Measurements from ENCODE around the gene PRSS33.

The PRSS33 gene

GRCh38 chr16:2819939-2820835, 32.8 kb upstream of the PRSS33 start:
- no peak for DNase-seq

- no peak for DNase-seq
Measured at GRCh38 chr16:2819179-2819938, 32.0 kb upstream of the PRSS33 start.

- no peak for DNase-seq
Measured at GRCh38 chr16:2818272-2818876, 31.0 kb upstream of the PRSS33 start.

DNA sequence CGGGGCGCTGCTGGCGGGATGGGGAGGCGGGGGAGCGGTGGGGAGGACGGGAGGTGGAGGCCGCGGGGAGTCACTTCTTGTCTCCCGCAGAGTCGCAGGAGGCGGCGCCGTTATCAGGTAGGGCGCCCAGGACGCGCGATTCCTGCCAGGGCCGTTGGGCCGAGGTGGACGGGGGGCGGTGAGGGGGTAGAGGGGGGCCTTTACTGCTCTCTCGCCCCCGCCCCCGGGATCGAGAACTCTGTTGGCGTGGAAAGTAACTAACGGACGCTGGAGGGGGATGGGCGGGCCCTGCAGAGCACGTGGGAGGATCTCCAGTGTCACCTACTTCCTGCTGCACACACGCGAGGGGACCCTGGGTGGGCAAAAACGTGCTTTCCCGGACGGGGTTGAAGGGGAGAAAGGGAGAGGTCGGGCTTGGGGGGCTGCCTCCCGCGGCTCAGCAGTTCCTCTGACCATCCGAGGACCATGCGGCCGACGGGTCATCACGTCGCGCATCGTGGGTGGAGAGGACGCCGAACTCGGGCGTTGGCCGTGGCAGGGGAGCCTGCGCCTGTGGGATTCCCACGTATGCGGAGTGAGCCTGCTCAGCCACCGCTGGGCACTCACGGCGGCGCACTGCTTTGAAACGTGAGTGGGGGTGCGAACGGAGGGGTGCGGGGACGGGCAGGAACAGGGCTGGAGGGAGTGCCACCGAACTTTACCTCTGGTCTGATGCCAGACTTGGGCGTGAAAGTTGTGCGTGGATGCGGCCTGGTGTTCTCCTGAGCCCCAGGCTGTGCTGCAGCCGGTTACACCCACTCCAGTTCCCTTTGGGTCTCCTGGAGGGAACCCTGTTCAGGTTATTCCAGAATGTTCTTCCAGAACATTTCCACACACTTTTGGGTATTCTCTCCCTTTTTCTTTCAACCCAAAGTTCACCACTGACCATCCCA, 30.2 kb upstream of the PRSS33 start:
- DNase-seq = no peak

DNA sequence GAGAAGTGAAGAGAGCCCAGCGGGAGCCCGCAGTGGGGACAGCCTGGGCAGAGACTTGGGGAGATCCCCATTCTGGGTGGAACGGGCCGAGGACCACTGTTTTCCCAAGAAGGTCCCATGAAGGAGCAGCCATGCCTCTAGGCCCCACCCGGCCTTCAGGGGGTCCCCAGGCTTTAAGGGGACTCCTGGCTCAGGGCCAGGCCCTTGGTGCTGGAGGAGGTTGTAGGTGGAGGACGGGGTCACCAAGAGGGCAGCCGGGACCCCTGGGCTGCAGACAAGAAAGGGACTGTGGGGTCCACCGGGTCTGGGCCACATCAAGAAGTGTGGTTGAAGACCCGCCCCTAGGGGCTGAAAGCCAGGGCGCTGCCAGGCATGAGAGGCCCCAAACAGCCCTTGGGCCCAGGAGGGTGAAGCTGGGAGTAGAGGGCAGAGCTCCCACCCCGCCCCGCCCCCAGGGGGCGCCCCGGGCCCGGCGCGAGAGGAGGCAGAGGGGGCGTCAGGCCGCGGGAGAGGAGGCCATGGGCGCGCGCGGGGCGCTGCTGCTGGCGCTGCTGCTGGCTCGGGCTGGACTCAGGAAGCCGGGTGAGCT, 29.5 kb upstream of the PRSS33 start, which contains the start of gene PRSS21:
PRSS21 (plus strand) TSS at position 487 of the 589 bp plus-strand sequence; CDS start at position 519, 32 bp downstream.
- no peak for DNase-seq

GRCh38 chr16:2815299-2815771, 28.0 kb upstream of the PRSS33 start:
- DNase-seq = no peak

DNA sequence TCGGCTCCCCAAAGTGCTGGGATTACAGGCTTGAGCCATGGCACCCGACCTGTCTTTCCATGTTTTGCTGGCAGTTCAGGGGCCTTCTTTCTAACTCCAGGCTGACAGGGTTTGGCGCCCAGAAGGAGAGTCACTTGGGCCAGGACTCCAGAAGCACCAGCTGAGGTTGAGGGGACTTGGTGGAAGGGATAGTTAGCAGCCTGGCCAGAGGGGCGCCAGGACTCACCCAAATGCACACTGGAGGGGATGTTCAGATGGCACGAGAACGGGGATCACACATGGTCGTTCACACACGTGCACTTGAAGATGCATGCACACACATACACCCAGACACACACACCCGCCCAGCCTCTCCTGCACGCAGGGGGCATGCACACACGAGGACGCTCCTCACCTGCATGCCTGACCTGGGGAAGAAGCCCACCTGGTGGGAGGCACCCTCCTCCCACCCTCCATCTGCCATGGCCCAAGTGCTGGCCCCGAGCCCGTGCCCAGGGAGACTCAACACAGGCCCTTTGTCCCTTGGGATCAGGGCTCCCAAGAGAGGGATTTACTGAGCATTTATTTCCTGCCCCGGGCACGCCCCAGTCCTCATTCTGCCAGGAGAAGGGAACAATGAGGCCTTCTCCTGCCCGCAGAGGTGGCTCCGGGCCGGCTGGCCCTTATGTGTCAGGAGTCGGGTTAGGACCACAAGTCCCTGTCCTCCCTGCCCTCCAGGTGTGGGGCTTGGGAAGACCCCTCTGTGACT, 27.4 kb upstream of the PRSS33 start:
- DNase-seq = no peak

DNA sequence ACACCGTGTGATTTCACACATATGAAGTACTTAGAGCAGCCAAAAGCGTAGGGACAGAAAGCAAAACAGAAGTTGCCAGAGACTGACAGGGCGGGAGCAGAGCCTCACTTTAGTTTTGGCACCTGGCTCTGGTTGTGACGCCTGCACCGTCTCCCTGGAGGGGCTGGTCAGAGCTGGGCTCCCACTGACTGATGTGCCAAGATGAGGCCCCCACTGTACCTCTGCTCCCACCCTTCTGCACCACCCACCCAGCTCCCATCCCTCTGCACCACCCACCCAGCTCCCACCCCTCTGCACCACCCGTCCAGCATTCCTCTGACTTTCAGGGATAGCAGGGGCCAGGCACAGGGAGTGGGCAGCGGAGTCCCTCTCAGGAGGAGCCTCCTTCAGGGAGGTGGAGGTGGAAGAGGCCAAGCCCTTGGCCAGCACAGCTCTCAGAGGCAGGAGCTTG, 26.4 kb upstream of the PRSS33 start:
- no peak for DNase-seq

- no peak for DNase-seq
Measured at GRCh38 chr16:2811703-2812471, 24.5 kb upstream of the PRSS33 start.

- no peak for DNase-seq
Measured at GRCh38 chr16:2810651-2811050, 23.3 kb upstream of the PRSS33 start.

DNA sequence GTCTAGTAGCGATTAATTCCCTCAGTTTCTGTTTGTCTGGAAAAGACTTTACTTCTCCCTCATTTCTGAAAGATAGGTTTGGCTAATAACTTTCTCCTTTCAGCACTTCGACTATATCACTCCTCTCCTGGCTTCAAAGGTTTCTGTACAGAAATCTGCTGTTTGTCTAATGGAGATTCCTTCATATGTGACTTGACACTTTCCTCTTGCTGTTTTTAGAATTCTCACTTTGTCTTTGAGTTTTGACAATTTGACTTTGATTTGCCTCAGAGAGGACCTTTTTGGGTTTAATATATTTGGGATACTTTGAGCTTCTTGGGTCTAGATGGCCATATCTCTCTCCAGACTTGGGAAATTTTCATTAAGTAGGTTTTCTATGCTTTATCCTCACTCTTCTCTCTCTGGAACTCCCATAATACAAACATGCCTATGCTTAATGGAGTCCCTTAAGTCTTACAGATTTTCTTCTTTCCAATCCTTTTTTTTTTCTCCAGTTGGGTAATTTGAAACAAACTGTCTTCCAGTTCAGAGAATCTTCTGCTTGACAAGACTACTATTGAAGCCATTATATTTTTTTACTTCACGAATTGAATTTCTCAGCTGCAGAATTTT, 21.9 kb upstream of the PRSS33 start:
- no peak for DNase-seq

DNA sequence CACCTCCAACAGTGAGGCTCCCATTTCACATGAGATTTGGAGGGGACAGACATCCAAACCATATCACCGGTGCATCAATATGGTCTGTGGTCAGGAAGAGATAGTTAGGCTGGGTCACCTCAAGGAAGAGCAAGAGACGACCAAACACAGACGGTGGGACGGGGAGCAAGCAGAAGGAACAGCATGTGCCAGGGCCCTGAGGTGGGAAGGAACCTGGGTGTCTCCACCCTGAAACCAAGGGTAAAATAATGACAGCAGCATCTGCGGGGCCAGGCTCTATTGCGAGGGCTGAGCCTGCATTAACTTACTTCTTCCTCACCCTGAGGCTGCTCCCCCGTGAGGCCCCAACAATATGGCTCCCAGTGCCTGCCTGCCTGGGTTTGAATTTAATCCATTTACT, 20.8 kb upstream of the PRSS33 start:
- no peak for DNase-seq

DNA sequence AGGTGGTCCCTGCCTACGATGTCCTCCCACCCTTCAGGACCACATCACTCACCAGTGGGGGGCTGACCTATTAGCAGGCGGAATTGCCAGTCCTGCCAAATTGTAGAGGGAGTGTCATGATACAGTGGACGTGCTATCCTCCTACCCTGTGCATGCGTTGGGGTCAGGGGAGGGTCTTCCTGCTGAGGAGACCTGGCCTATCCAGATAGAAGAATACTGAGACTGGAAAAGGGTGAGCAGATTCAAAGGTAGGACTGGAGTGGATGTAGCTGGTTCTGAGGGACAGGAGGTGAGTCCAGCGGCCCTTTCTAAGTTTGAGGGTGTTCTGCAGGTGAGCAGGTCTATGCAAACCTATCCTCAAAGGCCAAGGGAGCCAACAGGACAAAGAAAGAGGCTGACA, 18.9 kb upstream of the PRSS33 start:
- no peak for DNase-seq

DNA sequence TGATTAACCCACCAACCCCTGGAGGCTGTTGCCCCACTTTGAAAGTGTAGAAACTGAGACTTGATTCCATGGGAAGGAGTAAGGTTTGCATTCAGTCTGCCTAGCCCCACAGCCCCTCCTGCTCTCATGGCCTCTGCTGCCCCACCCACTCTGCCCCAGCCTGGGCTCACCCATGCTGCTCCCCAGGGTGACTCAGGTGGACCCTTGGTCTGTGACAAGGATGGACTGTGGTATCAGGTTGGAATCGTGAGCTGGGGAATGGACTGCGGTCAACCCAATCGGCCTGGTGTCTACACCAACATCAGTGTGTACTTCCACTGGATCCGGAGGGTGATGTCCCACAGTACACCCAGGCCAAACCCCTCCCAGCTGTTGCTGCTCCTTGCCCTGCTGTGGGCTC, 17.4 kb upstream of the PRSS33 start:
- no peak for DNase-seq

DNA sequence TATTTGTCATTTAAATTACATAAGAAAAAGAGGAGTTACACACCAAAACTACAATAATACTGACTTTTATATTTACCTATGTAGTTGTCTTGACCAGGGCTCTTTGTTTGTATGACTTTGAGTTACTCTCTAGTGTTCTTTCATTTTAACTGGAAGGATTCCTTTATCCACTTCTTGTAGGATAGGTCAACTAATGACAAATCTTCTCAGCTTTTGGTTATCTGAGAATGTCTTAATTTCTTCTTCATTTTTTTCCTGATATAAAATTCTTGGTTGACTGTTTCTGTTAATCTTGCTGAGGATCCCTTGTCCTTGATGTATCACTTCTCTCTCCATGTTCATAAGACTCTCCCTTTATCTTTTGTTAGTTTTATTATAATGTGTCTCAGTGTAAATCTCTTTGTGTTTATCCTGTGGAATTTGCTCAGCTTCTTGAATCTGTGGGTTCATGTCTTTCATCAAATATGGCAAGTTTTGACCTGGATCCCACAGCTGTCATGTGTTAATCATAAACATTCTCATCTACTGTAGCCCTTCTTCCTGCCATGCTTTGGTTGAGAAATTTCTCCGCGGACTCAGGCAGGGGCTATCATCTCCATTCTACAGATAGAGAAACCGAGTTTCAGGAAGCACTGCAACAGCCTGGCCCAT, 16.3 kb upstream of the PRSS33 start:
- no peak for DNase-seq

DNA sequence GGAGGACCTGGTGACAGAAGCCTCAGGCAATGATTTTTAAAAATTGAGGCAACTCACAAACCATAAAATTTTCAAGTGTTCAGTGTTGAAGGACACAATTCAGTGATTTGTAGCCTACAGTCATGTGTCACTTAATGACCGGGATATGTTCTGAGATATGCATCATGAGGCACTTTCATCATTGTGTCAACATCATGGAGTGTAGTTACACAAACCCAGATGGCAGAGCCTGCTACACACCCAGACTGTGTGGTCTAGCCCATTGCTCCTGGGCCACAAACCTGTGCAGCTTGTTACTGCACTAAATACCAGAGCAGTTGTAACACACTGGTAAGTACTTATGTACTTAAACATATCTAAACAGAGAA, 12.5 kb upstream of the PRSS33 start:
- no peak for DNase-seq

DNA sequence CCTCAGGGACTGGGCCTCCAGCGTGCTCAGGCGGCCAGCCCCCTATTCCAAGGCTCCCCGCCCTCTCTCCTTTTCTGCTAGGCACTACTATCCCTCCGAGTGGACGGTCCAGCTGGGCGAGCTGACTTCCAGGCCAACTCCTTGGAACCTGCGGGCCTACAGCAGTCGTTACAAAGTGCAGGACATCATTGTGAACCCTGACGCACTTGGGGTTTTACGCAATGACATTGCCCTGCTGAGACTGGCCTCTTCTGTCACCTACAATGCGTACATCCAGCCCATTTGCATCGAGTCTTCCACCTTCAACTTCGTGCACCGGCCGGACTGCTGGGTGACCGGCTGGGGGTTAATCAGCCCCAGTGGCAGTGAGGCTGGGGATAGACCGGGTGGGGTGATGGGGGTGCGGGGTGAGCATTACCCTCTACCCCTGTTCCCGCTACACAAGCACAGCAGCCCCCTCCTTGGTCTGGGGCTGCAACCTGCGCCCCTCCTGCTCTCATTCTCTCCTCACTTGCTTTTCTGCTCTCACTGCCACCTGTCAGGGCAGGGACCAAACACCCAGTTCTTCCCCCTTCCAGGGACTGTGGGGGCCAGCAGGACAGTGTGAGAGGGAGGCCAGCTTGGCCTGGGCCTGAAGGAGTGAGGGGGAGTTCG, 12.0 kb upstream of the PRSS33 start:
- no peak for DNase-seq

DNA sequence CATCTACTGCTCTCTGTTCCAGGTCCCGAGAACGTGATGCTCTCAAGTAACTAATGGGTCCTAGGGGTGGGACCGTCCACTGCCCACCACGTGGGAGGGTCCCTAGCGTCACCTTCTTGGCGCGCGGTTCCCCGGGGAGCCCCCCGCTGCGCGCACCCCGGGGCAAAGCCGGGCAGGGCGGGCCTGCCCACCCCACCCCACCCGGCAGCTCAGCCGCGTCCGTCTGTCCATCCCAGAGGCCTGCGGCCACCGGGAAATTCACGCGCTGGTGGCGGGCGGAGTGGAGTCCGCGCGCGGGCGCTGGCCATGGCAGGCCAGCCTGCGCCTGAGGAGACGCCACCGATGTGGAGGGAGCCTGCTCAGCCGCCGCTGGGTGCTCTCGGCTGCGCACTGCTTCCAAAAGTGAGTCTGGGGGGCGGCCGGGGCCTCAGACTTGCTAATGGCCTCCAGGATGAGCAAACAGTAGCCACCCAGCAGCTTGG, 11.4 kb upstream of the PRSS33 start:
- no peak for DNase-seq
